PFSK-1 (cell line): ENCODE data around the gene RAP1GDS1.

Experiments used
- FOXP2 ChIP-seq: optimal IDR thresholded peaks from 2 replicates; pipeline ENCODE3; 2011; ENCODE audit warnings: borderline replicate concordance, control low read depth, inconsistent platforms; ENCODE audit not compliant: insufficient read depth; ENCODE audit errors: extremely low read length, extremely low read depth
- POLR2AphosphoS5 ChIP-seq: IDR thresholded peaks from 2 replicates; pipeline ENCODE4 v1.6.1; 2012; ENCODE audit warnings: low read depth, mild to moderate bottlenecking, control low read depth, low read length, moderate library complexity
- REST ChIP-seq, 2 experiments: IDR thresholded peaks; 2 replicates each; pipeline versions ENCODE4 v1.6.1 to v1.8.0; 2011 to 2012; ENCODE audit warnings: low read depth in 2 of 2, low read length in 2 of 2, control low read depth in 1 of 2, inconsistent platforms in 1 of 2, mild to moderate bottlenecking in 1 of 2, moderate library complexity in 1 of 2; ENCODE audit not compliant: insufficient read depth in 1 of 2
- SIN3A ChIP-seq: IDR thresholded peaks from 2 replicates; pipeline ENCODE4 v1.6.1; 2012; ENCODE audit warnings: mild to moderate bottlenecking, low read length, moderate library complexity, borderline replicate concordance; ENCODE audit not compliant: insufficient read depth
- TAF1 ChIP-seq: IDR thresholded peaks from 2 replicates; pipeline ENCODE4 v1.6.1; 2012; ENCODE audit warnings: low read length, control low read depth, borderline replicate concordance; ENCODE audit not compliant: insufficient read depth

The RAP1GDS1 gene

GRCh38 chr4:98359646-98360045, 98.5 kb downstream of the RAP1GDS1 start:
- TF ChIP-seq POLR2AphosphoS5 (no peak), REST (IDR thresholded peaks at IDR 0.05; ENCODE audit: insufficient read depth in 1 of 2, low read depth in 2 of 2, low read length in 2 of 2) (no peak), SIN3A (no peak), FOXP2 (no peak), TAF1 (no peak)

GRCh38 chr4:98363431-98363830, 102.2 kb downstream of the RAP1GDS1 start:
- no peak for TF ChIP-seq TAF1
- TF ChIP-seq REST (IDR thresholded peaks at IDR 0.05; ENCODE audit: insufficient read depth in 1 of 2, low read depth in 2 of 2, low read length in 2 of 2), result no peak

- no peak for TF ChIP-seq REST (IDR thresholded peaks at IDR 0.05; ENCODE audit: insufficient read depth in 1 of 2, low read depth in 2 of 2, low read length in 2 of 2)
- TF ChIP-seq FOXP2, result no peak
- no peak for TF ChIP-seq SIN3A
- no peak for TF ChIP-seq POLR2AphosphoS5
- TF ChIP-seq TAF1, result no peak
These were observed 108.1 kb downstream of the RAP1GDS1 start for GRCh38 chr4:98369322-98369721.

GRCh38 chr4:98374643-98375042, 113.5 kb downstream of the RAP1GDS1 start:
- no peak for TF ChIP-seq FOXP2
- TF ChIP-seq POLR2AphosphoS5, result no peak
- no peak for TF ChIP-seq TAF1
- no peak for TF ChIP-seq SIN3A
- no peak for TF ChIP-seq REST (IDR thresholded peaks at IDR 0.05; ENCODE audit: insufficient read depth in 1 of 2, low read depth in 2 of 2, low read length in 2 of 2)

GRCh38 chr4:98377559-98377958, 116.4 kb downstream of the RAP1GDS1 start:
- no peak for TF ChIP-seq FOXP2
- TF ChIP-seq TAF1, result no peak
- no peak for TF ChIP-seq SIN3A
- TF ChIP-seq REST (IDR thresholded peaks at IDR 0.05; ENCODE audit: insufficient read depth in 1 of 2, low read depth in 2 of 2, low read length in 2 of 2), result no peak
- no peak for TF ChIP-seq POLR2AphosphoS5
